HepG2 (cell line): ENCODE measurements around the gene ALDH16A1. TPM values are rescaled to one million over a fixed set of nuclear protein-coding genes. Genes with fewer than 3 reads are reported as not detected.

Experiments used
- AGO1 ChIP-seq: fragments of 200-400 bp; formaldehyde crosslinking; IDR thresholded peaks from 2 replicates; pipeline ENCODE4 v1.6.1; 2017; ENCODE audit warnings: mild to moderate bottlenecking, low read depth, low read length, moderate library complexity; ENCODE audit not compliant: poor library complexity, severe bottlenecking
- ERF ChIP-seq: IDR thresholded peaks from 2 replicates; pipeline ENCODE4 v1.6.1; 2018; ENCODE audit warnings: missing biosample characterization, missing genetic modification reagents
- FLYWCH1 ChIP-seq: sonication (generic); formaldehyde crosslinking; IDR thresholded peaks from 2 replicates; pipeline ENCODE4 v1.8.1; 2023; ENCODE audit warnings: mild to moderate bottlenecking, missing genetic modification reagents
- FOXK1 ChIP-seq: sonication (generic); formaldehyde crosslinking; IDR thresholded peaks from 2 replicates; pipeline ENCODE4 v1.4.0; 2020; ENCODE audit warnings: low read depth, missing genetic modification reagents, borderline replicate concordance
- GATAD1 ChIP-seq: IDR thresholded peaks from 2 replicates; pipeline ENCODE4 v1.6.1; 2016; ENCODE audit warnings: missing genetic modification reagents, missing compliant biosample characterization
- KLF11 ChIP-seq: IDR thresholded peaks from 2 replicates; pipeline ENCODE4 v1.6.1; 2016; ENCODE audit warnings: missing compliant biosample characterization
- MEIS2 ChIP-seq: sonication (generic); formaldehyde crosslinking; IDR thresholded peaks from 2 replicates; pipeline ENCODE4 v1.9.0; 2021; ENCODE audit warnings: mild to moderate bottlenecking, missing genetic modification reagents
- PAWR ChIP-seq: sonication (generic); formaldehyde crosslinking; IDR thresholded peaks from 2 replicates; pipeline ENCODE4 v1.4.0; 2020; ENCODE audit warnings: missing genetic modification reagents, mild to moderate bottlenecking, borderline replicate concordance
- PLRG1 ChIP-seq: fragments of 450-650 bp; conservative IDR thresholded peaks from 2 replicates; pipeline ENCODE4 v1.6.1; 2016
- PPARG ChIP-seq: conservative IDR thresholded peaks from 2 replicates; pipeline ENCODE4 v1.6.1; 2016; ENCODE audit warnings: missing biosample characterization, missing genetic modification reagents
- PRPF4 ChIP-seq: fragments of 200-400 bp; formaldehyde crosslinking; IDR thresholded peaks from 2 replicates; pipeline ENCODE4 v1.6.1; 2016; ENCODE audit warnings: low read length, low read depth; ENCODE audit not compliant: poor library complexity, severe bottlenecking
- SIX4 ChIP-seq: sonication (generic); formaldehyde crosslinking; IDR thresholded peaks from 2 replicates; pipeline ENCODE4 v1.4.0; 2020; ENCODE audit warnings: missing genetic modification reagents
- TCF7 ChIP-seq: sonication (generic); IDR thresholded peaks from 2 replicates; pipeline ENCODE4 v1.6.1; 2016; ENCODE audit warnings: antibody characterized with exemption, low read depth
- TCF7L2 ChIP-seq: IDR thresholded peaks from 2 replicates; pipeline ENCODE4 v1.6.1; 2011; ENCODE audit warnings: mild to moderate bottlenecking, low read depth, low read length, moderate library complexity
- ZFX ChIP-seq: sonication (generic); formaldehyde crosslinking; IDR thresholded peaks from 2 replicates; pipeline ENCODE4 v1.4.0; 2020; ENCODE audit warnings: mild to moderate bottlenecking, low read depth, missing genetic modification reagents, moderate library complexity
- ZIK1 ChIP-seq: sonication (generic); formaldehyde crosslinking; IDR thresholded peaks from 2 replicates; pipeline ENCODE4 v1.5.0; 2020; ENCODE audit warnings: mild to moderate bottlenecking, low read depth, missing genetic modification reagents, borderline replicate concordance
- ZNF224 ChIP-seq: sonication (generic); formaldehyde crosslinking; IDR thresholded peaks from 2 replicates; pipeline ENCODE4 v1.5.0; 2020; ENCODE audit warnings: mild to moderate bottlenecking, missing genetic modification reagents
- ZNF24 ChIP-seq: fragments of 450-650 bp; IDR thresholded peaks from 2 replicates; pipeline ENCODE4 v1.6.1; 2017; ENCODE audit warnings: antibody characterized with exemption, mild to moderate bottlenecking
- ZNF274 ChIP-seq: sonication (generic); formaldehyde crosslinking; IDR thresholded peaks from 2 replicates; pipeline ENCODE4 v1.5.1; 2020; ENCODE audit warnings: mild to moderate bottlenecking, missing genetic modification reagents
- ZNF616 ChIP-seq: sonication (generic); formaldehyde crosslinking; IDR thresholded peaks from 2 replicates; pipeline ENCODE4 v1.5.0; 2020; ENCODE audit warnings: low read depth, mild to moderate bottlenecking, missing genetic modification reagents
- ZSCAN31 ChIP-seq: sonication (generic); formaldehyde crosslinking; IDR thresholded peaks from 2 replicates; pipeline ENCODE4 v1.5.0; 2020; ENCODE audit warnings: low read depth, mild to moderate bottlenecking, missing genetic modification reagents
- polyA plus RNA-seq, 8 experiments: library from polyadenylated mRNA; depleted of rRNA in 3 of 8; stranded (reverse) in 7 of 8; unstranded in 1 of 8; fragments of >200 nt; fragmentation: Illumina TruSeq in 4 of 8; extraction: Trizol in 4 of 8; gene quantifications; 2 replicates each; pipeline versions ENCODE4 v1.2.1 to v1.2.3, GENCODE V29; 2011 to 2016; ENCODE audit warnings: low read depth in 4 of 8, missing spikeins in 1 of 8, mixed read lengths in 1 of 8; ENCODE audit not compliant: insufficient read depth in 1 of 8
- total RNA-seq, 5 experiments: library from RNA; depleted of rRNA; stranded (reverse); fragments of >200 nt; fragmentation: Illumina TruSeq; extraction: Trizol; gene quantifications; 2 replicates each; pipeline ENCODE4 v1.2.3, GENCODE V29; 2016; ENCODE audit warnings: low read depth in 1 of 5
- TF ChIP-seq, protein P1 (sequence below): sonication (generic); formaldehyde crosslinking; IDR thresholded peaks from 2 replicates; pipeline ENCODE4 v1.9.0; 2022; ENCODE audit warnings: missing genetic modification reagents, mild to moderate bottlenecking, borderline replicate concordance
- TF ChIP-seq, protein P2 (sequence below): sonication (generic); formaldehyde crosslinking; IDR thresholded peaks from 2 replicates; pipeline ENCODE4 v1.5.1; 2020; ENCODE audit warnings: missing genetic modification reagents, mild to moderate bottlenecking, borderline replicate concordance
- TF ChIP-seq, protein P3 (sequence below): sonication (generic); formaldehyde crosslinking; IDR thresholded peaks from 2 replicates; pipeline ENCODE4; 2020; ENCODE audit warnings: missing genetic modification reagents, mild to moderate bottlenecking, borderline replicate concordance

Gene ALDH16A1
- total and polyA plus RNA-seq, 2 of the 13 experiments (the other 11 are each of a cell fraction or from before 2014, with no cell fraction given), result 8.4 to 34.9 TPM

DNA sequence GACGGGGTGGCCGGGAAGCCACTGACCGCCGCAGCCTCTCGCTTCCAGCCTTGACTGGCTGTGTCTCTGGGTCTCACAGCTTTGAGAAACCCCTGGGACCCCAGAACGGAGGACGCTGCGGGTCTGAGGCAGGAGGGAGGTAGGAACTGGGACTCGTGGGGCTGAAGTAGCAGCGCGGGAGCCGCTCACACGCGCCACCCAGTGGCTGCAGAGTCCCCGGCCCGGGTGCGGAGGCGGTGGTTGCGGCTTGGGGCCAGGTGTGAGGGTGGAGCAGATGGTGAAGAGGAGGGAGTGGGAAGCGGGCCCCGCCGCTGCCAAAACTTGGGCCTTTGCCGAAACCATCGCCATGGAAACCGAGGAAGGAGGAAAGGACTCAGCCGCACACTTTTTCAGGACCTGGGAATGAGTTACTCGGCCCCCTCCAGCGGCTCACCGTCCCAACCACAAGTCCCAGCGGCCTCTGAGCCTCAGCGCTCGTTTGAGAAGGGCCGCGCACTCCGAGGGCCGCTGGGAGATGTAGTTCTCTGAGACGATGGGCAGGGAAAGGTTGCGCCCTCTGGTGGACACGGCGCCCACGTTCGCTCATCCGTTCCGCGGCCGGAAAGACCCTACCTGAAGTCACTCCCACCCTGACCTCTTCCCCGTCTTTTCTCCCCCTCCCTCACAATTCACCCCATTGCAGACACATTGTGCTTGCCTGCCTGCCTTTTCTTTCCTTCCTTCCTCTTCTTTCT is 9.5 kb upstream of the ALDH16A1 start (continued):
- TF ChIP-seq, protein P1, sequence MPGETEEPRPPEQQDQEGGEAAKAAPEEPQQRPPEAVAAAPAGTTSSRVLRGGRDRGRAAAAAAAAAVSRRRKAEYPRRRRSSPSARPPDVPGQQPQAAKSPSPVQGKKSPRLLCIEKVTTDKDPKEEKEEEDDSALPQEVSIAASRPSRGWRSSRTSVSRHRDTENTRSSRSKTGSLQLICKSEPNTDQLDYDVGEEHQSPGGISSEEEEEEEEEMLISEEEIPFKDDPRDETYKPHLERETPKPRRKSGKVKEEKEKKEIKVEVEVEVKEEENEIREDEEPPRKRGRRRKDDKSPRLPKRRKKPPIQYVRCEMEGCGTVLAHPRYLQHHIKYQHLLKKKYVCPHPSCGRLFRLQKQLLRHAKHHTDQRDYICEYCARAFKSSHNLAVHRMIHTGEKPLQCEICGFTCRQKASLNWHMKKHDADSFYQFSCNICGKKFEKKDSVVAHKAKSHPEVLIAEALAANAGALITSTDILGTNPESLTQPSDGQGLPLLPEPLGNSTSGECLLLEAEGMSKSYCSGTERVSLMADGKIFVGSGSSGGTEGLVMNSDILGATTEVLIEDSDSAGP, result peak; percentile 81
- no peak; the same call in 1 of the 2 replicates for TF ChIP-seq ERF (CRISPR knock-in tag)
- TF ChIP-seq GATAD1, result 0 out of 2 replicates have a peak, but pooled peaks have one; percentile 10
- TF ChIP-seq, protein P2, sequence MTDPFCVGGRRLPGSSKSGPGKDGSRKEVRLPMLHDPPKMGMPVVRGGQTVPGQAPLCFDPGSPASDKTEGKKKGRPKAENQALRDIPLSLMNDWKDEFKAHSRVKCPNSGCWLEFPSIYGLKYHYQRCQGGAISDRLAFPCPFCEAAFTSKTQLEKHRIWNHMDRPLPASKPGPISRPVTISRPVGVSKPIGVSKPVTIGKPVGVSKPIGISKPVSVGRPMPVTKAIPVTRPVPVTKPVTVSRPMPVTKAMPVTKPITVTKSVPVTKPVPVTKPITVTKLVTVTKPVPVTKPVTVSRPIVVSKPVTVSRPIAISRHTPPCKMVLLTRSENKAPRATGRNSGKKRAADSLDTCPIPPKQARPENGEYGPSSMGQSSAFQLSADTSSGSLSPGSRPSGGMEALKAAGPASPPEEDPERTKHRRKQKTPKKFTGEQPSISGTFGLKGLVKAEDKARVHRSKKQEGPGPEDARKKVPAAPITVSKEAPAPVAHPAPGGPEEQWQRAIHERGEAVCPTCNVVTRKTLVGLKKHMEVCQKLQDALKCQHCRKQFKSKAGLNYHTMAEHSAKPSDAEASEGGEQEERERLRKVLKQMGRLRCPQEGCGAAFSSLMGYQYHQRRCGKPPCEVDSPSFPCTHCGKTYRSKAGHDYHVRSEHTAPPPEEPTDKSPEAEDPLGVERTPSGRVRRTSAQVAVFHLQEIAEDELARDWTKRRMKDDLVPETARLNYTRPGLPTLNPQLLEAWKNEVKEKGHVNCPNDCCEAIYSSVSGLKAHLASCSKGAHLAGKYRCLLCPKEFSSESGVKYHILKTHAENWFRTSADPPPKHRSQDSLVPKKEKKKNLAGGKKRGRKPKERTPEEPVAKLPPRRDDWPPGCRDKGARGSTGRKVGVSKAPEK (CRISPR knock-in tag), result no peak
- no peak for TF ChIP-seq ZNF224 (CRISPR knock-in tag)
- TF ChIP-seq ZSCAN31 (CRISPR knock-in tag), result 0 out of 2 replicates have a peak, but pooled peaks have one; percentile 66
- no peak for TF ChIP-seq TCF7L2
- TF ChIP-seq ZIK1 (CRISPR knock-in tag), result no peak
- no peak for TF ChIP-seq KLF11 (CRISPR knock-in tag)
- TF ChIP-seq MEIS2 (CRISPR knock-in tag), result 0 out of 2 replicates have a peak, but pooled peaks have one; percentile 15
- TF ChIP-seq, protein P3, sequence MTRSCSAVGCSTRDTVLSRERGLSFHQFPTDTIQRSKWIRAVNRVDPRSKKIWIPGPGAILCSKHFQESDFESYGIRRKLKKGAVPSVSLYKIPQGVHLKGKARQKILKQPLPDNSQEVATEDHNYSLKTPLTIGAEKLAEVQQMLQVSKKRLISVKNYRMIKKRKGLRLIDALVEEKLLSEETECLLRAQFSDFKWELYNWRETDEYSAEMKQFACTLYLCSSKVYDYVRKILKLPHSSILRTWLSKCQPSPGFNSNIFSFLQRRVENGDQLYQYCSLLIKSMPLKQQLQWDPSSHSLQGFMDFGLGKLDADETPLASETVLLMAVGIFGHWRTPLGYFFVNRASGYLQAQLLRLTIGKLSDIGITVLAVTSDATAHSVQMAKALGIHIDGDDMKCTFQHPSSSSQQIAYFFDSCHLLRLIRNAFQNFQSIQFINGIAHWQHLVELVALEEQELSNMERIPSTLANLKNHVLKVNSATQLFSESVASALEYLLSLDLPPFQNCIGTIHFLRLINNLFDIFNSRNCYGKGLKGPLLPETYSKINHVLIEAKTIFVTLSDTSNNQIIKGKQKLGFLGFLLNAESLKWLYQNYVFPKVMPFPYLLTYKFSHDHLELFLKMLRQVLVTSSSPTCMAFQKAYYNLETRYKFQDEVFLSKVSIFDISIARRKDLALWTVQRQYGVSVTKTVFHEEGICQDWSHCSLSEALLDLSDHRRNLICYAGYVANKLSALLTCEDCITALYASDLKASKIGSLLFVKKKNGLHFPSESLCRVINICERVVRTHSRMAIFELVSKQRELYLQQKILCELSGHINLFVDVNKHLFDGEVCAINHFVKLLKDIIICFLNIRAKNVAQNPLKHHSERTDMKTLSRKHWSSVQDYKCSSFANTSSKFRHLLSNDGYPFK (CRISPR knock-in tag), result no peak
- TF ChIP-seq PAWR (CRISPR knock-in tag), result peak; percentile 60; the same call in 1 of the 2 replicates
- TF ChIP-seq FLYWCH1, result no peak
- TF ChIP-seq TCF7, result no peak
- no peak for TF ChIP-seq SIX4
- TF ChIP-seq ZNF616, result no peak
- TF ChIP-seq ZNF24, result no peak
- no peak for TF ChIP-seq PLRG1
- TF ChIP-seq FOXK1, result no peak
- TF ChIP-seq PPARG, result no peak
- no peak for TF ChIP-seq PRPF4
- TF ChIP-seq AGO1, result peak; percentile 70
- peak; percentile 73 for TF ChIP-seq ZFX (CRISPR knock-in tag)
- TF ChIP-seq ZNF274 (CRISPR knock-in tag), result peak; percentile 75; the same call in 1 of the 2 replicates
